Measurements from ENCODE around the gene FTHL17.

- TF ChIP-seq REST (IDR thresholded peaks at IDR 0.05; ENCODE audit: borderline replicate concordance): no peak
- no peak for TF ChIP-seq CTCF (IDR thresholded peaks at IDR 0.05; ENCODE audit: poor library complexity, severe bottlenecking)
- TF ChIP-seq MXI1 (conservative IDR thresholded peaks at IDR 0.05; ENCODE audit: poor library complexity, severe bottlenecking): no peak
- no peak for TF ChIP-seq EP300 (conservative IDR thresholded peaks at IDR 0.05; ENCODE audit: poor library complexity, severe bottlenecking)
- TF ChIP-seq POLR2AphosphoS5 (IDR thresholded peaks at IDR 0.05): no peak
- TF ChIP-seq EZH2 (IDR thresholded peaks at IDR 0.05; ENCODE audit: borderline replicate concordance, insufficient read depth, low read length, poor library complexity, severe bottlenecking): no peak
- TF ChIP-seq TAF1 (IDR thresholded peaks at IDR 0.05; ENCODE audit: low read depth): no peak
- TF ChIP-seq RAD21 (conservative IDR thresholded peaks at IDR 0.05): no peak
- TF ChIP-seq SMC3 (conservative IDR thresholded peaks at IDR 0.05; ENCODE audit: poor library complexity): no peak
These were observed 20.0 kb upstream of the FTHL17 start for GRCh38 chrX:31091819-31092218.

All from neural cell (in vitro differentiated cells).